ENCODE results near the gene RAI1.
A peak's percentile ranks its signal among the peaks of the same experiment; 100 is the strongest.

Gene RAI1

DNA sequence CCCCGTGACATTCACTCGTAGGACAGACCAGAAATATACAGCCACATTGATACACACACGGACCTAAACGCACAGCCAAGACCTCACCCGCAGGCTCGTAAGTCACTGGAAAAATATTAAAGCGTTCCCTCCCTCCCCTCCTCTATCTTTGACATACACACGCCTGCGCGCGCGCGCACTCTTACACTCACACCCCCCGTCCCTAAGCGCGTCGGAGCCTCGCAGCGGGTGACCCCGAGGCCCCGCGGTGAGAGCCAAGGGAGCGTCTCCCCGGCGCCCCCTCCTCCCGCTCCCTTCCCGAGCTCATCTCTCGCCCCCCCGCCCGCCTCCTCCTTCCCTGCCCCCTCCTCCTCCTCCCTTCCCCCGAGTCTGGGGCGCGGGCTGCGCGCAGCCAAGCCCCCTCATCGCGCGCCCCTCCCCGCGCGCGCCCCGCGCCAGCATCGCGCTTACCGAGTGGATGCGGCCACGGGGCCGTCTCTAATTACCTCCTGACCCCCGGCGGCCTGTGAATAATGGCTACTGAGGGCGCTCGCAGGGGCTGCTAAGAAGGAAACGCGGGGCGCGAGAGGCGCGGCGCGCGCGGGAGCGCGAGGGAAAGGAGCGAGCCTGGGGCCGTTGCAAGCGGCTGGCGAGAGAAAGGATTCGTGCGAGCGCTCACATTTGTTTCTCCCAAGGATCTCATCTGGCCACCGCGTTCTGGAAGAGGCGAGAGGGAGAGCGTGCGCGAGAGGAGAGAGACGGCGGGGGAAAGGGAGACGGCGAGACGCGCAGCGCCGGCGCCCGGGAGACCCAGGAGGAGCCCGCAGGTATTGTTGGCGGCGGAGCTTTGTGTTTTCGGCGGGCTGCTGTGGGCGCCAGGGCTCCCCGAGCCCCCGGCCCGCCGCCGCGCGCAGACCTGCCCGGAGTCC, 42.4 kb downstream of the RAI1 start:
- Histone ChIP-seq H3K36me3 (ENCODE audit: control insufficient read depth in 1 of 2, insufficient read depth in 2 of 2, low read depth in 1 of 2, low read length in 2 of 2) (peaks cover 0 to 27% of the 10 kb centered on the region in 2 experiments), H3K79me1 (replicated peaks; ENCODE audit: low read length, poor library complexity, severe bottlenecking) (peaks cover 55% of the 10 kb centered on the region), H3K4me1 (ENCODE audit: control insufficient read depth, insufficient read depth, low read depth, low read length) (peaks cover 48% of the 10 kb centered on the region), H3K27me3 (ENCODE audit: control insufficient read depth in 1 of 2, insufficient read depth in 1 of 2, low read length in 2 of 2) (peaks cover 7 to 13% of the 10 kb centered on the region in 2 experiments), H2AFZ (ENCODE audit: low read depth, low read length) (no peak overlapping the region), H3K23ac (ENCODE audit: low read length in 2 of 2) (peak overlapping the region in 1 of 2 experiments; percentile 44), H3K4me2 (ENCODE audit: low read length, poor library complexity, severe bottlenecking) (peak overlapping the region; percentile 97), H3K4ac (ENCODE audit: low read depth in 1 of 2, low read length in 2 of 2) (peak overlapping the region; percentile 51 to 81), H4K8ac (ENCODE audit: low read length) (peak overlapping the region; percentile 67), H2BK12ac (ENCODE audit: low read length in 2 of 2) (peak overlapping the region; percentile 29 to 96), H2BK120ac (ENCODE audit: low read depth, low read length) (peak overlapping the region; percentile 98), H2BK15ac (ENCODE audit: low read depth, poor library complexity, severe bottlenecking) (peak overlapping the region; percentile 80), H2BK5ac (ENCODE audit: low read depth, low read length, poor library complexity, severe bottlenecking) (no peak overlapping the region), H2AK5ac (ENCODE audit: low read length, severe bottlenecking) (no peak overlapping the region), H3K27ac (ENCODE audit: low read length, poor library complexity, severe bottlenecking) (no peak overlapping the region), H3K18ac (ENCODE audit: low read depth in 1 of 2, low read length in 2 of 2) (peak overlapping the region; percentile 95 to 97), H3K9me3 (ENCODE audit: control insufficient read depth, low read length) (no peaks in the 10 kb centered on the region), H3K9ac (ENCODE audit: low read length) (peak overlapping the region; percentile 69), H4K91ac (ENCODE audit: low read length) (peak overlapping the region; percentile 62), H3K4me3 (ENCODE audit: insufficient read depth in 1 of 2, low read depth in 1 of 2, low read length in 2 of 2) (peak overlapping the region; percentile 61 to 73), H3K14ac (ENCODE audit: low read length in 2 of 2) (peak overlapping the region; percentile 16 to 42)
- DNase-seq = peak; percentile 93
- WGBS = 1% methylated on average over 88 of the region's 103 CpGs

DNA sequence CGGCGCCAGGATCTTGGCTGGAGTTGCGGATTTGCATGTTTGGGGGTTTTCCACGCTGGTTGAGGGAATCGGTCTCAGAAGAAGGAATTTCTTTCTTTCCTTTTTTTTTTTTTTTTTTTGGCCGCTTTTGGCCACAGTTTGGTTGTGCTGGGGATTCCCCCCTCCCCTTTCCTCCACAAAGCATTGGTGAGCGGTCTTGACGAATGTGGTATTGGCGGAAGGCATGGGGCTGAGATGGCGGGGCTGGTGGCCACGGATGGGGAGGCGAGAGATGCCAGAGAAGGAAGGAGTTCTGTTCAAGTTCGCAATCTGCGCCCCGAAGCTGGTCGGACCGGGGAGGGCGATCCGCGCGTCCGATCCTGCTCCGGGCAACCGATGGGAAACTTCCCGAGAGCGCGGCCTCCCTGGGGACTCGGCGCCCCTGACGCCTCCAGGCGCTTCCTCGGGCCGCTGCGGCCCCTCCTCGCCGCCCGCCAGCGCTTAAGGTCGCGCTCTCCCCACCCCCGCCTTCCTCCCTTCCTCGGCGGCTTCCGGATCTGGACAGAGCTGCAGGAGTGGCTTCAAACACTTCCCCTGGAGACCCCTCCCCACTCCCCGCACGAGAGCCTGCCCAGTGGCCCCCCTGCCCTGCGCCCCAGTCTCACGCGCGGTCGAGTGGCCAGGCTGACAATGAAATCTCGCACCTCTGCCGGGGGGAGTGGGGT, 43.2 kb downstream of the RAI1 start:
- Histone ChIP-seq H3K18ac (ENCODE audit: low read depth in 1 of 2, low read length in 2 of 2) (peak overlapping the region; percentile 97), H2BK12ac (ENCODE audit: low read length in 2 of 2) (peak overlapping the region; percentile 18 to 93), H3K79me1 (replicated peaks; ENCODE audit: low read length, poor library complexity, severe bottlenecking) (peaks cover 61% of the 10 kb centered on the region), H3K14ac (ENCODE audit: low read length in 2 of 2) (peak overlapping the region; percentile 16 to 53), H3K4me2 (ENCODE audit: low read length, poor library complexity, severe bottlenecking) (peak overlapping the region; percentile 97), H2BK120ac (ENCODE audit: low read depth, low read length) (peak overlapping the region; percentile 99), H4K91ac (ENCODE audit: low read length) (peak overlapping the region; percentile 94), H3K4me3 (ENCODE audit: insufficient read depth in 1 of 2, low read depth in 1 of 2, low read length in 2 of 2) (peak overlapping the region; percentile 61 to 73), H3K4me1 (ENCODE audit: control insufficient read depth, insufficient read depth, low read depth, low read length) (peaks cover 53% of the 10 kb centered on the region), H2BK15ac (ENCODE audit: low read depth, poor library complexity, severe bottlenecking) (peak overlapping the region; percentile 96), H3K4ac (ENCODE audit: low read depth in 1 of 2, low read length in 2 of 2) (peak overlapping the region; percentile 81 to 92), H3K23ac (ENCODE audit: low read length in 2 of 2) (no peak overlapping the region), H3K27me3 (ENCODE audit: control insufficient read depth in 1 of 2, insufficient read depth in 1 of 2, low read length in 2 of 2) (peaks cover 7 to 13% of the 10 kb centered on the region in 2 experiments), H3K9ac (ENCODE audit: low read length) (peak overlapping the region; percentile 67), H3K27ac (ENCODE audit: low read length, poor library complexity, severe bottlenecking) (no peak overlapping the region), H3K9me3 (ENCODE audit: control insufficient read depth, low read length) (no peaks in the 10 kb centered on the region), H4K8ac (ENCODE audit: low read length) (peak overlapping the region; percentile 88), H2AK5ac (ENCODE audit: low read length, severe bottlenecking) (no peak overlapping the region), H2BK5ac (ENCODE audit: low read depth, low read length, poor library complexity, severe bottlenecking) (no peak overlapping the region), H2AFZ (ENCODE audit: low read depth, low read length) (no peak overlapping the region), H3K36me3 (ENCODE audit: control insufficient read depth in 1 of 2, insufficient read depth in 2 of 2, low read depth in 1 of 2, low read length in 2 of 2) (peaks cover 0 to 35% of the 10 kb centered on the region in 2 experiments)
- WGBS = 2% methylated on average over 33 of the region's 53 CpGs
- peak; percentile 79 for DNase-seq

DNA sequence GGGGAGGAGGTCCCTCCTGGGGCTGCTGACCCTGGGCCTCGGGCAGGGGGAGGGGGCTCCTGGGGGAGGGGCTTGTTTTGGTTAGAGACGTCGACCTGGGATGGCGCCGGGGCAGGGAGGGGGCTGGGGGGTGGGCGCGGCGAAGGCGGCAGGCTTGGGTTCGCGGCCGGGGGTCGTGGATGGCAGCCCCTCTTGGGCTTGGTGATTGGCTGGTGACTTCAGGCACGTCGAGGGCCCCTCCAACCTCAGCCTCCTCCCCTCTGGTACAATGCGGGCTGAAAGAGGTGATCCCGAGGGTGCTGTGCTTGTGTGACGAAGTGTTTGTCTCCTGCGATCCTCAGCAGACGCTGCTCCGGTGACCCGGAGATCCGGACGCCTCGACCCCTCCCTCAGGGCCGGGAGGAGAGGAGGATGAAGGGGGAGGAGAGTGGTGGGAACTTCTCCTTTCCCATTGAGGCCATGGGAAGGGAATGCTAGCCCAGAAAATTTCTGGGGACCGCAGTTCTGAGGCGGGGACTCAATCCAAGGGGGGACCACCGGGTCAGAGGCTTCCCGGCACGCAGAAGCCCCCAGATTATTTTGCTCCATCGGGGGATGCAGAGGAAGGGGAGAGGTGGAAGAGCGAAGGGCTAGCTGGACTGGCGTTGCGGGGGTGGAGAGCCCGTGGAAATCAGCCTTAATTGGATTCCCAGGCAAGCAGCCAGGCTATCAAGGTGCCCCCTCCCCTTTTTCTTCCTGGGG, 43.9 kb downstream of the RAI1 start:
- H2AK5ac ChIP-seq (ENCODE audit: low read length, severe bottlenecking) = no peak overlapping the region
- WGBS = 9% methylated on average over 27 of the region's 36 CpGs
- H3K4me1 ChIP-seq (ENCODE audit: control insufficient read depth, insufficient read depth, low read depth, low read length) = peaks cover 49% of the 10 kb centered on the region
- peak overlapping the region; percentile 97 for H3K4me2 ChIP-seq (ENCODE audit: low read length, poor library complexity, severe bottlenecking)
- peak overlapping the region; percentile 99 for H2BK120ac ChIP-seq (ENCODE audit: low read depth, low read length)
- H3K4ac ChIP-seq (ENCODE audit: low read depth in 1 of 2, low read length in 2 of 2) = peak overlapping the region in 1 of 2 experiments; percentile 14
- peak overlapping the region; percentile 20 to 52 for H2BK12ac ChIP-seq (ENCODE audit: low read length in 2 of 2)
- peaks cover 7 to 13% of the 10 kb centered on the region in 2 experiments for H3K27me3 ChIP-seq (ENCODE audit: control insufficient read depth in 1 of 2, insufficient read depth in 1 of 2, low read length in 2 of 2)
- H3K36me3 ChIP-seq (ENCODE audit: control insufficient read depth in 1 of 2, insufficient read depth in 2 of 2, low read depth in 1 of 2, low read length in 2 of 2) = peaks cover 0 to 36% of the 10 kb centered on the region in 2 experiments
- H3K18ac ChIP-seq (ENCODE audit: low read depth in 1 of 2, low read length in 2 of 2) = peak overlapping the region; percentile 64 to 97
- no peak overlapping the region for H2BK5ac ChIP-seq (ENCODE audit: low read depth, low read length, poor library complexity, severe bottlenecking)
- H2AFZ ChIP-seq (ENCODE audit: low read depth, low read length) = no peak overlapping the region
- no peak overlapping the region for H3K23ac ChIP-seq (ENCODE audit: low read length in 2 of 2)
- H3K4me3 ChIP-seq (ENCODE audit: insufficient read depth in 1 of 2, low read depth in 1 of 2, low read length in 2 of 2) = peak overlapping the region in 1 of 2 experiments; percentile 54
- peak; percentile 86 for DNase-seq
- H4K8ac ChIP-seq (ENCODE audit: low read length) = peak overlapping the region; percentile 89
- H3K27ac ChIP-seq (ENCODE audit: low read length, poor library complexity, severe bottlenecking) = no peak overlapping the region
- no peak overlapping the region for H3K9ac ChIP-seq (ENCODE audit: low read length)
- peaks cover 57% of the 10 kb centered on the region for H3K79me1 ChIP-seq (replicated peaks; ENCODE audit: low read length, poor library complexity, severe bottlenecking)
- peak overlapping the region; percentile 68 for H2BK15ac ChIP-seq (ENCODE audit: low read depth, poor library complexity, severe bottlenecking)
- no peaks in the 10 kb centered on the region for H3K9me3 ChIP-seq (ENCODE audit: control insufficient read depth, low read length)
- H4K91ac ChIP-seq (ENCODE audit: low read length) = peak overlapping the region; percentile 64
- peak overlapping the region in 1 of 2 experiments; percentile 58 for H3K14ac ChIP-seq (ENCODE audit: low read length in 2 of 2)
